ENCODE data around the gene ASCC3. TPM values are rescaled to one million over a fixed set of nuclear protein-coding genes. Genes with fewer than 3 reads are reported as not detected.

The ASCC3 gene
- total RNA-seq, 4 donors from 2014 or later, result 20.5 to 33.9 (median 26.9) TPM

DNA sequence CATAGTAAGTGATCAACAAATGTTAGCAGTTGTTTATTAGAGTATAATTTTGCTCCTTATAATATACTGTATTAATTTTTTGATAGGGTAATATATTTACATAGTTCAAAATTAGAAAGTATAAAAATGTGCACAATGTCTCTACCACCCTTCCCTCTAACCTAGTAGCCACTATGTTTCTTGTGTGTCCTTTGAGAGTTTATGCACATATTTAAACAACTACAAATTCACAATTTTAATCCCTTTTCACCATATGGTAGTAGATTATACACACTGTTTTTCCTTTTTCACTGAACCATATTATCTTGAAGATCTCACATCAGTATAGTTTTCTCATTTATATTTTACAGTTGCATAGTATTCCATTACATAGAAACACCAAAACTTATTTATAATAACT, 194.9 kb downstream of the ASCC3 start:
- no peak for TF ChIP-seq EP300 (IDR thresholded peaks at IDR 0.05)
- no peak for TF ChIP-seq CTCF (IDR thresholded peaks at IDR 0.05)
- TF ChIP-seq POLR2A (IDR thresholded peaks at IDR 0.05), result no peak
- no peak for DNase-seq (ENCODE audit: low spot score in 2 of 2)
- Histone ChIP-seq H3K4me1 (no peaks in the 10 kb centered on the region), H3K9me3 (no peaks in the 10 kb centered on the region), H3K27ac (no peak overlapping the region), H3K36me3 (peaks cover 0 to 6% (median 0%) of the 10 kb centered on the region in 3 donors), H3K27me3 (no peaks in the 10 kb centered on the region), H3K4me3 (no peak overlapping the region)

DNA sequence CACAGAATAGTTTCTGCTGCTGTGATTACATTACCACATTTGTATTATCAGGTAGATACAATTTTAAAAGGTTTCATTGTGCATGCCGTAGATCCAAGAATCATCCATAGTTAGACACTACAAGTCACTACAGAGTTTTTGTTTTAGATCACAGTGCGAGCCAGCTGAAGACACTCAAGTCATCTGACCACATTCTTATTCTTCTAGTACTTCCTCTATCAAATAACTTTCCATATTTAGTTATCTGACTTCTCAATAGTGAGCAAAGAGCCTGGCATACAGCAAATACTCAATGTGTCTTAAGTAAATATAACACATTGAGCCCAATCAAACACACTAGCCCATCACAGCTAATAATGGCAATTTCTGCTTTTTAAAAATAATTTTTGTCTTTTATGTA, 195.4 kb downstream of the ASCC3 start:
- no peak overlapping the region for H3K27ac ChIP-seq
- H3K9me3 ChIP-seq, result no peaks in the 10 kb centered on the region
- DNase-seq (ENCODE audit: low spot score in 2 of 2), result no peak
- TF ChIP-seq CTCF (IDR thresholded peaks at IDR 0.05), result no peak
- no peak for TF ChIP-seq POLR2A (IDR thresholded peaks at IDR 0.05)
- no peak for TF ChIP-seq EP300 (IDR thresholded peaks at IDR 0.05)
- peaks cover 0 to 6% (median 0%) of the 10 kb centered on the region in 3 donors for H3K36me3 ChIP-seq
- no peaks in the 10 kb centered on the region for H3K27me3 ChIP-seq
- WGBS, 2 donors, result 84 to 97% methylated on average over 2 of the region's 2 CpGs
- no peaks in the 10 kb centered on the region for H3K4me1 ChIP-seq
- no peak overlapping the region for H3K4me3 ChIP-seq

GRCh38 chr6:100680163-100680562, 201.0 kb downstream of the ASCC3 start:
- H3K4me3 ChIP-seq, result no peak overlapping the region
- no peak overlapping the region for H3K27ac ChIP-seq
- H3K27me3 ChIP-seq, result no peaks in the 10 kb centered on the region
- TF ChIP-seq EP300 (IDR thresholded peaks at IDR 0.05) (no peak), CTCF (IDR thresholded peaks at IDR 0.05) (no peak), POLR2A (IDR thresholded peaks at IDR 0.05) (no peak)
- WGBS, 2 donors, result 61 to 65% methylated on average over 1 of the region's 1 CpG
- H3K9me3 ChIP-seq, result no peaks in the 10 kb centered on the region
- peaks cover 0 to 2% (median 0%) of the 10 kb centered on the region in 3 donors for H3K36me3 ChIP-seq
- no peak for DNase-seq (ENCODE audit: low spot score in 2 of 2)
- H3K4me1 ChIP-seq, result no peaks in the 10 kb centered on the region

DNA sequence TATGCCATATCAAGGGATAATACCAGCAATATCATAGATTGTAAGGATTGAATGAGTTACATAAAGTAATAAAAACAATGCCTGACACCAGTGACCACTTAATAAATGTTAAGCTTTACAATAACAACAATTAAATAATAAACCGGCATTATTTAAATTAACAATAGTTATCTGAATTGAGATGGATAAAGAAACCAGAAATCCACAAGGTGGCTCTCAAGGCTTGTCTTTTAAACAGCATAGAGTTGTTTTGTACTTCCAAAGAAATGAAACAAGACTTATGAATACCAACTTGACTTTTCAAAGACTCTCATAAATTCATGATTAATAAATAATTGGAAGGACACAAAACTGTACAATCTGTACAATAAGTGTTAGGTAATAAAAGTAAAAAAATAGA, 203.1 kb downstream of the ASCC3 start:
- Histone ChIP-seq H3K9me3 (no peaks in the 10 kb centered on the region), H3K4me3 (no peak overlapping the region), H3K4me1 (no peaks in the 10 kb centered on the region), H3K36me3 (no peaks in the 10 kb centered on the region), H3K27ac (no peak overlapping the region), H3K27me3 (no peaks in the 10 kb centered on the region)
- no peak for TF ChIP-seq CTCF (IDR thresholded peaks at IDR 0.05)
- no peak for TF ChIP-seq POLR2A (IDR thresholded peaks at IDR 0.05)
- no peak for TF ChIP-seq EP300 (IDR thresholded peaks at IDR 0.05)
- 46 to 51% methylated on average over 1 of the region's 1 CpG for WGBS, 2 donors
- DNase-seq (ENCODE audit: low spot score in 2 of 2), result no peak

GRCh38 chr6:100677240-100677639, 203.9 kb downstream of the ASCC3 start:
- Histone ChIP-seq H3K27me3 (no peaks in the 10 kb centered on the region), H3K27ac (no peak overlapping the region), H3K36me3 (no peaks in the 10 kb centered on the region), H3K4me3 (no peak overlapping the region), H3K9me3 (no peaks in the 10 kb centered on the region), H3K4me1 (no peaks in the 10 kb centered on the region)
- WGBS, 2 donors, result 95 to 96% methylated on average over 1 of the region's 1 CpG
- TF ChIP-seq CTCF (IDR thresholded peaks at IDR 0.05), result no peak
- no peak for TF ChIP-seq POLR2A (IDR thresholded peaks at IDR 0.05)
- no peak for DNase-seq (ENCODE audit: low spot score in 2 of 2)

All from tibial nerve (tissue), 4 donors.